GM21526 (cell line): Measurements from ENCODE around the gene FSTL1.

Source experiments
- ATAC-seq: cut with Tn5 transposase; IDR thresholded peaks from one replicate; pipeline ENCODE4 v1.9.1; 2021; ENCODE audit warnings: moderate library complexity; ENCODE audit not compliant: unreplicated experiment, low FRiP score

Gene FSTL1

GRCh38 chr3:120440762-120441161 is 10.0 kb downstream of the FSTL1 start:
- no peak for ATAC-seq

- ATAC-seq = no peak
Measured at GRCh38 chr3:120440001-120440703, 10.6 kb downstream of the FSTL1 start.

GRCh38 chr3:120438665-120439370 is 12.0 kb downstream of the FSTL1 start:
- ATAC-seq = no peak

GRCh38 chr3:120438216-120438615 is 12.6 kb downstream of the FSTL1 start:
- ATAC-seq = no peak

GRCh38 chr3:120437559-120437958 is 13.2 kb downstream of the FSTL1 start:
- no peak for ATAC-seq

GRCh38 chr3:120436523-120437050 is 14.2 kb downstream of the FSTL1 start:
- ATAC-seq = no peak

- no peak for ATAC-seq
Measured at GRCh38 chr3:120435621-120436020, 15.2 kb downstream of the FSTL1 start.

GRCh38 chr3:120433662-120434331 is 17.0 kb downstream of the FSTL1 start:
- no peak for ATAC-seq

GRCh38 chr3:120432150-120432860 is 18.5 kb downstream of the FSTL1 start:
- ATAC-seq = no peak

- no peak for ATAC-seq
Measured at GRCh38 chr3:120429921-120430361, 20.9 kb downstream of the FSTL1 start.

GRCh38 chr3:120428924-120429323 is 21.9 kb downstream of the FSTL1 start:
- ATAC-seq = no peak

- no peak for ATAC-seq
Measured at GRCh38 chr3:120427201-120427600, 23.6 kb downstream of the FSTL1 start.

GRCh38 chr3:120425572-120426250 is 25.1 kb downstream of the FSTL1 start:
- ATAC-seq = no peak

GRCh38 chr3:120424976-120425570 is 25.7 kb downstream of the FSTL1 start:
- ATAC-seq = no peak

GRCh38 chr3:120424506-120424905 is 26.3 kb downstream of the FSTL1 start:
- ATAC-seq = no peak

- no peak for ATAC-seq
Measured at GRCh38 chr3:120423432-120423831, 27.4 kb downstream of the FSTL1 start.

GRCh38 chr3:120421926-120422325 is 28.9 kb downstream of the FSTL1 start:
- no peak for ATAC-seq

GRCh38 chr3:120420928-120421551 is 29.8 kb downstream of the FSTL1 start:
- no peak for ATAC-seq

- ATAC-seq = no peak
Measured at GRCh38 chr3:120420360-120420759, 30.4 kb downstream of the FSTL1 start.
